Measurements from ENCODE around the gene ANAPC10.

GRCh38 chr4:145130788-145131399, 32.9 kb upstream of the ANAPC10 start:
- TF ChIP-seq CTCF (IDR thresholded peaks at IDR 0.05; ENCODE audit: low read depth, low read length, poor library complexity, severe bottlenecking) (no peak), EZH2phosphoT487 (IDR thresholded peaks at IDR 0.05; ENCODE audit: borderline replicate concordance, low read length) (no peak)

All from DOHH2 (cell line).